ENCODE measurements around the gene RSAD1. TPM values are rescaled to one million over a fixed set of nuclear protein-coding genes. Genes with fewer than 3 reads are reported as not detected.
A peak's percentile ranks its signal among the peaks of the same experiment; 100 is the strongest.

RSAD1 gene
- total RNA-seq, 1 experiment from 2014 or later = 51.1 TPM

- intact Hi-C loops (cut with micrococcal nuclease; ENCODE audit: unreplicated experiment) = loop anchor here (2.0 to 5.0 kb wide), 3 partner anchors 14 to 44 kb away; partner anchors contain the start of genes ACSF2, LRRC59 and RSAD1
- H3K4me3 Mint-ChIP-seq (ENCODE audit: low read depth, unreplicated experiment) = peak overlapping the region; percentile 12
- H3K9me3 Mint-ChIP-seq (ENCODE audit: low read depth, unreplicated experiment) = no peaks in the 10 kb centered on the region
- TF ChIP-seq CTCF (IDR thresholded peaks at IDR 0.05; ENCODE audit: unreplicated experiment) = no peak
- no peak for DNase-seq
- H3K36me3 Mint-ChIP-seq (ENCODE audit: insufficient read depth, unreplicated experiment) = peaks cover 41% of the 10 kb centered on the region
- CTCF ChIA-PET = interaction anchor here (0.8 to 1.4 kb wide), 4 partner anchors 15 to 61 kb away, joined by 3 to 8 read pairs (median 4); partner anchors contain the start of genes ACSF2 and LRRC59
- H3K4me1 Mint-ChIP-seq (ENCODE audit: low read depth, unreplicated experiment) = peaks cover 46% of the 10 kb centered on the region
- no TSS peak for BruUV-seq (replicated peaks)
- H3K27me3 Mint-ChIP-seq (ENCODE audit: unreplicated experiment) = no peaks in the 10 kb centered on the region
- H3K27ac Mint-ChIP-seq (ENCODE audit: unreplicated experiment) = peak overlapping the region; percentile 20
Observed at GRCh38 chr17:50440838-50441829, 37.5 kb upstream of the RSAD1 start.

- H3K9me3 Mint-ChIP-seq (ENCODE audit: low read depth, unreplicated experiment) = no peaks in the 10 kb centered on the region
- CTCF ChIA-PET = interaction anchor here (0.6 to 2.3 kb wide), 5 partner anchors 9 to 82 kb away, joined by 3 to 11 read pairs (median 6); partner anchors contain the start of gene LRRC59
- TF ChIP-seq CTCF (IDR thresholded peaks at IDR 0.05; ENCODE audit: unreplicated experiment) = no peak
- peak overlapping the region; percentile 62 for H3K27ac Mint-ChIP-seq (ENCODE audit: unreplicated experiment)
- H3K36me3 Mint-ChIP-seq (ENCODE audit: insufficient read depth, unreplicated experiment) = peaks cover 46% of the 10 kb centered on the region
- no peak for DNase-seq
- BruUV-seq (replicated peaks) = no TSS peak
- H3K4me3 Mint-ChIP-seq (ENCODE audit: low read depth, unreplicated experiment) = peak overlapping the region; percentile 20
- intact Hi-C loops (cut with micrococcal nuclease; ENCODE audit: unreplicated experiment) = loop anchor here (5.0 kb wide), 2 partner anchors 34 to 46 kb away; partner anchors contain the start of genes LRRC59 and RSAD1
- peaks cover 52% of the 10 kb centered on the region for H3K4me1 Mint-ChIP-seq (ENCODE audit: low read depth, unreplicated experiment)
- H3K27me3 Mint-ChIP-seq (ENCODE audit: unreplicated experiment) = no peaks in the 10 kb centered on the region
Observed at GRCh38 chr17:50443505-50443974, 35.1 kb upstream of the RSAD1 start.

- H3K36me3 Mint-ChIP-seq (ENCODE audit: insufficient read depth, unreplicated experiment) = peaks cover 45% of the 10 kb centered on the region
- peaks cover 38% of the 10 kb centered on the region for H3K4me1 Mint-ChIP-seq (ENCODE audit: low read depth, unreplicated experiment)
- no peak overlapping the region for H3K27ac Mint-ChIP-seq (ENCODE audit: unreplicated experiment)
- intact Hi-C loops (cut with micrococcal nuclease; ENCODE audit: unreplicated experiment) = loop anchor here (5.0 kb wide), 2 partner anchors 32 to 48 kb away; partner anchors contain the start of genes LRRC59 and RSAD1
- no peak overlapping the region for H3K4me3 Mint-ChIP-seq (ENCODE audit: low read depth, unreplicated experiment)
- no peak for DNase-seq
- CTCF ChIA-PET = interaction anchor here (0.8 kb wide), 1 partner anchor 10 kb away, joined by 3 read pairs; no protein-coding TSS in a partner anchor
- no peak for TF ChIP-seq CTCF (IDR thresholded peaks at IDR 0.05; ENCODE audit: unreplicated experiment)
- no TSS peak for BruUV-seq (replicated peaks)
- H3K27me3 Mint-ChIP-seq (ENCODE audit: unreplicated experiment) = no peaks in the 10 kb centered on the region
- no peaks in the 10 kb centered on the region for H3K9me3 Mint-ChIP-seq (ENCODE audit: low read depth, unreplicated experiment)
Observed at GRCh38 chr17:50444841-50445715, 33.6 kb upstream of the RSAD1 start.
